HG02884 (cell line): Measurements from ENCODE around the gene SOCS4.
"Not testable (repeated sequence)": the region's sequence is repeated elsewhere in the genome, so short reads cannot be mapped to it uniquely, and the experiment has no call there.

Source experiments
- ATAC-seq: cut with Tn5 transposase; IDR thresholded peaks from one replicate; pipeline ENCODE4 v1.9.1; 2021; ENCODE audit warnings: mild to moderate bottlenecking, moderate library complexity; ENCODE audit not compliant: unreplicated experiment

SOCS4 gene

DNA sequence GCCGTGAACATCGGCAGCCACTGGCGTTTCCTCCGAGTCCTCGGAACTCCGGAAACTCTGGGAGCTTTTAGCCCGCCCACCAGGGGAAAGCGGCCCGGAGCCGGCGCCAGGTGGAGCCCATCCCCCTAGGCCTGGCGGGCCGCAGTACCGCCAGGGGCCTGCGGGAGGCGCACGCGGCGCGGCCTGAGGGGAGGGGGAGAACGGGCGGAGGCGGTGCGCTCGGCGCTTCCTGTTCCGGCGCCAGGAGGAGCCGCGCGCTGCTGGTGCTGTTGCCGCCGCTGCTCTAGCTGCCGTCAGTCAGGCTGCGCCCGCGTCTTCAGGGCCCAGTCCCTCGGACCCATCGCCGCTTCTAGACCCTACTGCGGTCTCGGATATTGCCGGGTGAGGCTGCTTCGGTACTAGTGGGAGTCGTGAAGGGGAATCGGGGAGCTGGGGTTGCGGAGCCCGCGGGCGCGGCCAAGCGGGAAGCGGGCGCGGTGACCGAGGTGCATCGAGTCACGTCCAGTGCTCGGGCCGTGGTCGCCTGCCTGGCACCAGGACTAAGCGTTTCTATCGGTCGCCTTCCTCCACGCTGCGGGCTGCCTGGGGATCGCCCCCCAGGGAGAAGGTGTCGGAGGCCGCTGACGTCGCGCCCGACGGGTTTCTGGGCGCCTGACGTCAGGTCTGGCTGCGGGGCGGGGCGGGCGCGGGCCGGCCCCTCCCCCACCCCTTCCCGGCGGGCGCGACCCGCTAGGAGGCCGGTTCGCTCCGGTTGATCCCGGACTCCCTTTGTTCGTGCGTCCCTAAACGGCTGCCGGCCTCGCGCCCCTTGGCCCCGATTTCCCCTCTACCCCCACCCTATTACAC is 24.6 kb downstream of the SOCS4 start, which contains the start of gene MAPK1IP1L:
TSS of gene MAPK1IP1L (plus strand) at position 225 of the 846 bp plus-strand sequence. CDS start 10,037 bp downstream, outside the sequence.
- ATAC-seq = peak; percentile 69

DNA sequence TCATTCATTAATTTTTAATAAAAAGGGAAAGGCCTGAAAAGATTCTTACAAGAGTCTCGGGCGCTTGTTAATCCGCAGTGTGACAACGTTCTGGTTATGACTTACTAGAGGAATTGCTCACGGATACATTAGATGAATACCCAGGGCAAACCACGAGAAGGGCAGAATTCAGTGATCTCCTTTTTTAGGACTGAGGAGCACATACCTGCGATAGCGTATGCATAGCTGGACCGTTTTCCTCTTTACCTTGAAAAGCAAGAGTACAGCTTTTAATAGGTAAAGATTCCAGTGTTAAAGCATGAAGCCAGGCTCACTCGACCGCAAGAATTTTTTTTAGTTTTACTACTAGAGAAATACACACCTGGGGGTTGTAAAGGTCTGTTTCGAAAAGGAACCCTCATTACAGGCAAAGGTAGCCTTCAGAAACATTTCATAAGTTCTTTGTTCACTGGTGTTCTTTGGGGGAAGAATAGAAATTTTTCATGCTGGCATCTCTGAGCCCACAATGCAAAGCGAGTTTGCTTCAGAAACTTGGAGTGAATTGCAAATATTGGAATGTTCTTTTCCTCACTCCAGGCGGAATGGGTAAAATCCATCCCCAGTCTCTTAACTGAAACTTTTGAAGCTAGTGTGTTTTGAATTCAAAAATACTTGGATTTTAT is 25.4 kb downstream of the SOCS4 start:
- peak; percentile 19 for ATAC-seq

DNA sequence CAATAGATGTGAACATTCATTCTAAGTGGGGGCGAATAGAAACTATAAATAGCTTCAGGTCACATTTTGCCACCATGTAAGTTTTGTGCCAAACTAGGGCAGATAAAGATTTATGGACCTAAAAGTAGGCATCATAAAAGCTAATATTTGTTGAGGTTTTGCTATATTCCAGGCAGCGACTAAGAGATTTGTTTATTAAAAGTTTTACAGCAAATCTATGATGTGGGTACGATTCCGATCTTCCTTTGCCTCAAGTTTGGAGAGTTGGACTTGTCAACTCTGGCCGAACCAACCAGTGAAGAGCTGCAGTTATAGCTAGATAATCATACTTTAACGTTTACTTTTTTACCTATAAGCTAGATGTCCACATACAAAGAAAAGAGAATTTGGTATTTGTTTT is 26.0 kb downstream of the SOCS4 start:
- no peak for ATAC-seq

DNA sequence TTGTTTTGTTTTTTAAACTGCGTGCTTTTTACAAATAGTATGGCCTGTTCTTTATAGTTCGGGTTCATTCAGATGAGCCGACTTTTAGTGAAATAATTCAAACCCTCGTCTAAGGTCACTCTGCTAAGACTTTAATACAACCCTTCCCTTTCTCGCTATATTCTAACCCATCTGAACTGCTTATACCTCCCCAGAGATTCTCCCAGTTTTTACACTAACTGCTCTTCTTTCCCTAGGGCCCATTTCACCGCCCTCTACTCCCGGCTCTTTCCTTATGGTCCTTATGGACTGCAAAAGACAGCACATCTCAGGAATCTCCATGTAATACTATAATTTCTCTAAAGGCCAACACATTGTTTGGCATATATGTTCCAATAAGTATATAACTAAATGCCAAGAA is 26.5 kb downstream of the SOCS4 start:
- no peak for ATAC-seq

DNA sequence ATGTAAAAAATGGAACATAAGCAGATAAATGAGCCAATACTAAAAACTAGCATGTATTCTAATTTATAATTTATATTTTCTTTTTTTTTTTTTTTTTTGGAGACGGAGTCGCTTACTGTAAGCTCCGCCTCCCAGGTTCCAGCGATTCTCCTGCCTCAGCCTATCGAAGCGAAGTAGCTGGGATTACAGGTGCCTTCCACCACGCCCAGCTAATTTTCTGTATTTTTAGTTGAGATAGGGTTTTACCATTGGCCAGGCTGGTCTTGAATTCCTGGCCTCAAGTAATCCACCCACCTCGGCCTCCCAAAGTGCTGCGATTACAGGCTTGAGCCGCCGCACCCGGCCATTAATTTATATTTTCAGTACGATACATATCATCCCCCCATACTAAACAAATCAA is 27.1 kb downstream of the SOCS4 start:
- ATAC-seq = no peak

DNA sequence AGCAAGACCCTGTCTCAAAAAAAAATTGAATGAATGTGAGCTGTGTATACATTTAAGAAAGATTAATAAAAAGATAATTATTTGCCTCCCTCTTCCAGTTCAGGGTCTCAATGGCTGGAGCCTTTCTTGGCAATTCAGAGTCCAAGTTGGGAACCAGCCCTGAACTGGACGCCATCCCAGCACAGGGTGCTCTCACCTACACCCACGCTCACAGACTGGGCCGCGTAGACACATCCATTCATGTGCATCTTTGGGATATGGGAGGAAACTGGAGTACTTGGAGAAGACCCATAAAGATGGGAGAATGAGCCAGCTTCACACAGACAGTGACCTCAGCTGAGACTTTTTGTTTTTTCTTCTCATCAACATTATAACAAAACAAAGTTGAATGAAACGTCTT is 30.9 kb downstream of the SOCS4 start:
- ATAC-seq = no peak

DNA sequence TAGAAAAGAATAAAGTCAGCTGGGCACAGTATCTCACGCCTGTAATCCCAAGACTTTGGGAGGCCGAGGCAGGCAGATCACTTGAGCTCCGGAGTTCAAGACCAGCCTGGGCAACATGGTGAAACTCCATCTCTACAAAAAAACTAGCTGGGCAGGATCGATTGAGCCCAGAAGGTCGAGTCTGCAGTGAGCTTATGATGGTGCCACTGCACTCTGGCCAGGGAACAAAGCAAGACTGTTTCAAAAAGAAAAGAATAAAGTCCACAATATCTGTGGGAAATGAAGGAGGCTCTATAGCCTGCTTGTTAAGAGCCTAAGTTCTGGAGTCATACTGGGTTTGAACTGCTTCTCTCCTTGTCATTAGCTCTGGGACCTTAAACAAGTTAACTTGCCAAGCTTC is 32.3 kb downstream of the SOCS4 start:
- ATAC-seq = no peak

DNA sequence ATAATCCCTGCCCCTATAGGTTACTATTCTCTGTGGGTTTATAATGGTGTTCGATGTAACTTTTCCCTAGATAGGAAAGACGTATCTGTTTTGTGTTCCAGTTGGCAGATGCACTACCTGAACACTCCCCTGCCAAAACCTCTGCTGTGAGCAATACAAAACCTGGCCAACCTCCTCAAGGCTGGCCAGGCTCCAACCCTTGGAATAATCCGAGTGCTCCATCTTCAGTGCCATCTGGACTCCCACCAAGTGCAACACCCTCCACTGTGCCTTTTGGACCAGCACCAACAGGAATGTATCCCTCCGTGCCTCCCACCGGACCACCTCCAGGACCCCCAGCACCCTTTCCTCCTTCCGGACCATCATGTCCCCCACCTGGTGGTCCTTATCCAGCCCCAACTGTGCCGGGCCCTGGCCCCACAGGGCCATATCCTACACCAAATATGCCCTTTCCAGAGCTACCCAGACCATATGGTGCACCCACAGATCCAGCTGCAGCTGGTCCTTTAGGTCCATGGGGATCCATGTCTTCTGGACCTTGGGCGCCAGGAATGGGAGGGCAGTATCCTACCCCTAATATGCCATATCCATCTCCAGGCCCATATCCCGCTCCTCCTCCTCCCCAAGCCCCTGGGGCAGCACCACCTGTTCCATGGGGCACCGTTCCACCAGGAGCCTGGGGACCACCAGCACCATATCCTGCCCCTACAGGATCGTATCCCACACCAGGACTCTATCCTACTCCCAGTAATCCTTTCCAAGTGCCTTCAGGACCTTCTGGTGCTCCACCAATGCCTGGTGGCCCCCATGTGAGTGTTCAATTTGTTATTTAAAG is 35.7 kb downstream of the SOCS4 start:
- ATAC-seq = no peak

DNA sequence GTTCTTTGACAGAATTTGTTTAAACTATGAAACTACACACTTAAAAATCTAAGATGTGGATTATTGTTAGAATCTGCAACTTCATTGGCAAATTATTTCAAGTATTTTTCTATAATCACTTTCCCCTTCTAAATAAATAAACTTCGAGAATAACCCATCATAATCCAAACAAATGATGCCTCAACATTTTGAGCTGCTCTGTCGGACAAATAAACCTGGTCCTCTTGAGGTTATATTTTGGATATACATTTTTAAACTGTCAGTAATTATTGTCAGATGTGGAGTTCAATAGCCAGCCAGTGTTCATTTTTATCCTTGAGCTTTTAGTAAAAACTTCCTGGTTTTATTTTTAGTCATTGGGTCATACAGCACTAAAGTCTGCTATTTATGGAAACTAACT is 37.9 kb downstream of the SOCS4 start:
- ATAC-seq = not testable (repeated sequence)

DNA sequence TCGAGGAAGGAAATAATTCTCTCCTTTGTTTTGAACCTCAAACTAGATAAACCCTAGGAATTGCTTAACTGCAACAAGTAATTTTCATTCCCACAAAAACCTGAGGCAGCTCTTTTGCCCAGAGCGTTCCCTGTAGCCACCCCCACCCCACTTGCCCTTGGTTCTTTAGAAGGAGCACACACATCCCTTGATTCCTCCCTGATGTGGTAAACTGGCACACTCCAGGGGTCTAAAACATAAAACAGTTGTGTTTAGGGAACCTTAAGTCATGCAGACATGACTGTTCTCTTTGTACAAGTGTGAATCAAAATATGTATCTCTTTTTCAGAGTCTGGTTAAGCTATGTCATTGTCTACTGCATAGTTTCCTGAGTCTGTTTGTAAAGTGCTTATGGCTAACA is 38.4 kb downstream of the SOCS4 start:
- ATAC-seq = no peak

DNA sequence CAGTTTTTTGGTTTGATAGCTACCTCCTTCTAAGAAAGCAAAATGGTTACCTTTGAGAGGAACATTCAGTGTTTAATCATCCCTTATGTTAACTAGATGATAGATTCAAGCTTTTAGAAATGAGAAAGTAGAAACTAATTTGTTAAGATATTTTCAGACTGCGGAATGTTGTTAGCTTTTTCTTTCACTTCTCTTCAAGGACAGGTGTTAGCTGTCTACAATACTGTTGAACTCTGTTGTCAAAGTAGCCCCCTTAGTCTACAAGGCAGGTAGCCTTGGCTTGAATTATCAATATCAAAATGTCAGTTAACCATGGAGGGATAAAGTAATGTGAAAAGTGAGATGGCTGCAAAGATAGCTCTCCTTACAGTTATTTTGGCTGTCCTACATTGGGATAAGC is 39.2 kb downstream of the SOCS4 start:
- no peak for ATAC-seq

DNA sequence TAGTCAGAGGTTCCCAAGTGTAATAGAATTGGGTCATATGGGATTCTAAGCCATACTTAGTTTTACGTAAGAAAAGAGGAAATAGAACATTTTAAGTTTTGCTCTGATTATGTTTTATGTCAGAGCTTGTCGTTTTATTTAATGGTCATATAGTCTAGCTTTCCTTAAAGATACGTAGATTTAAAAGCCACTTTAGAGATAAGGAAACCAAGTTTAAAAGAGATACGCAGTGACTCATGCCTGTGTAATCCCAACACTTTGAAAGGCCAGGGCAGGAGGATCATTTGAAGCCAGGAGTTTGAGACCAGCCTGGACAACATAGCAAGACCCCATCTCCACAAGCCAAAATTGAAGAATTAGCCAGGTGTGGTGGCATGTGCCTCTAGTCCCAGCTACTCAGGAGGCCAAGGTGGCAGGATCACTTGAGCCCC is 44.0 kb downstream of the SOCS4 start:
- no peak for ATAC-seq

DNA sequence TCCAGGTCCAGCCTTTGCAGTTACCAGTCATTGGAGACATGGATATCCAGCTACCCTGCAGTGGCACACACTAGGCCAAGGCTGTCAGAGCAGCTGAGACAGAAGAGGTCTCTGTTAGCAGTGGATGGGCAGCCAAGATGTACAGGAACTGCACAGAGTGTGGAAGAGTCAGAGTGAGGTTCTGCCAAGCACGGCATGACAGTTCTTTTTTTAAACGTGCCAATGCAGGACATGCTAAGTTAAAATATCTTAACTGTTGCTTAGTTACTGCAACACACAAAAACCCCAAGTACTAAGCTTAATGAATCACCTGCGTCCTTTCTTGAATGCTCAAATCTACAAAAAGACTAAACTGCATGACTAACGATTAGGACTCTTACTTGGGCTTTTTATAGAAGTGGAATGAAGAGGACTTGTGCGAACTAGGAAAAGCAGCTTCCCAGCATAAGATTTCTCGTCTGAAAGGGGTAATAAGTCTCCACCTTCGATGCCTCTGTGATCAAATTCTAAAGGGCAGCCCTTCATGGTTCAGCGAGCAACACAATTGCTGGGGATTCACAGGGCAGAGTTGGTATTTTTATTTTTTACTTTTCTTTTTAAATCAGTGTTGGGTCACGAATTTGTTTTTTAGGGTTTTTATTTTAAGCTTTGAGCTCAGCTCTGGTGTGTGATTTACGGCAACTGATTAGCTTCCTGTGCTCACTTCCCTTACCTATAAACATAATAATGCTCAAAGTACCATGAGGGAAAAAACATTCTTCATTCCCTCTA is 45.0 kb downstream of the SOCS4 start:
- peak; percentile 53 for ATAC-seq

DNA sequence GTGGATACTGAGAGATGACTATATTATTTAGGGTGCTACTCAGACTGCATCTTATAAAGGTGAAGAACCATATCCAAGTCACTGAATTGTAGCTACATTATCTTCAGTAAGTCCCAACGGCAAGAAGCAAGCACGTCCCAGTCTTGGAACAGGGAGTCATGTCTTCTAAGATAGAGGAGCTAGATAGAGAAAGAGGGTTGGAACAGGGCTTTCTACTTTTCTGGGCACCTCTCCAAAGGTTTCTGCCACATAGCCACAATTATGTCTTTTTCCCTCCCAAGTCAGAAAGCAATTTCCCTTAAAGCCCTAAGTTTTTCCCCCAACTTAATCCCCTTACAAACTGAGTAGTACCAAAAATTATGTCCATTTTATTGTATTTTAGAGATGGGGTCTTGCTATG is 46.8 kb downstream of the SOCS4 start:
- ATAC-seq = no peak

DNA sequence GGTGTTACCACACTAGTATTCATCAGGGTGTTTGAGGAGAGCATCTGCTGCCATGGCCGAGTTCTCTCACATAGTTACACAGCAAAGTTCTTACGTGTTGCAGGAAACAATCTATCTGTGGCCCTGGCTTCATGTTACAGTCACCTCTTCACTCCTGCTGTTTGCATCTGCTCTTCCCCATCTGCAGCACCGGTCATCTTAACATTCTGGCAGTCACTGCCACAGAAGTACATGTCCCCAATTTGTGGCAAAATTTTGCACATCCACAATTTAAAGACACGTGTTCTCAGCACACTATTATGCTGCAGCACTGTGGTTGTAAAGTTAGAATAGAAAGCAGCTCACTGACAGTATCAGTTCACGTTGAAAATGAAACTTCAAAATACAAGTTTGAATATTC is 47.6 kb downstream of the SOCS4 start:
- peak; percentile 35 for ATAC-seq

DNA sequence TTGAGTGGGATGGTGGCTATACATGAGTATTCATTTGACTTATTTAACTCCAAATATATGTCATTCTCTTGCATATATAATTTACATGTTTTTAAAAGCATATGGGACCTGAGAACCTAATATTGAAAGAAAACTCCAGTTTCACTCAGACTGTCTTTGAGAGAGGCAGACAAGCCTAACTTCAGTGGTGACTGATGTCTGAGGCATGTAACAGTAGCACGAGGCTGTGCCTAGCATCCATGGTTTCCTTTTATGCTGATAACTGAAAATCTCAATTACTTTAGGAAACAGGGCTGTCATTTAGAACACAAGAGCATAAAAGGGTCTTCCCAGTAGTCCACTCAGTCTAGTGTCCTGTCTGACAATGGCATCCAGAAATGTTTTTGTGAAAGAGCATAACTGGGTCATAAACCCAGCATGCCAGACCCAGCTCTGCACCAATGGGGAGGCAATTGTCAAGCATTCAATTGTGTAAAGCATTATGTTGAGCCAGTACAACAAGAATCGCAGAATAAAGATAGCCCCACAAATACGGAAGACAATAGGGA is 48.7 kb downstream of the SOCS4 start:
- no peak for ATAC-seq

DNA sequence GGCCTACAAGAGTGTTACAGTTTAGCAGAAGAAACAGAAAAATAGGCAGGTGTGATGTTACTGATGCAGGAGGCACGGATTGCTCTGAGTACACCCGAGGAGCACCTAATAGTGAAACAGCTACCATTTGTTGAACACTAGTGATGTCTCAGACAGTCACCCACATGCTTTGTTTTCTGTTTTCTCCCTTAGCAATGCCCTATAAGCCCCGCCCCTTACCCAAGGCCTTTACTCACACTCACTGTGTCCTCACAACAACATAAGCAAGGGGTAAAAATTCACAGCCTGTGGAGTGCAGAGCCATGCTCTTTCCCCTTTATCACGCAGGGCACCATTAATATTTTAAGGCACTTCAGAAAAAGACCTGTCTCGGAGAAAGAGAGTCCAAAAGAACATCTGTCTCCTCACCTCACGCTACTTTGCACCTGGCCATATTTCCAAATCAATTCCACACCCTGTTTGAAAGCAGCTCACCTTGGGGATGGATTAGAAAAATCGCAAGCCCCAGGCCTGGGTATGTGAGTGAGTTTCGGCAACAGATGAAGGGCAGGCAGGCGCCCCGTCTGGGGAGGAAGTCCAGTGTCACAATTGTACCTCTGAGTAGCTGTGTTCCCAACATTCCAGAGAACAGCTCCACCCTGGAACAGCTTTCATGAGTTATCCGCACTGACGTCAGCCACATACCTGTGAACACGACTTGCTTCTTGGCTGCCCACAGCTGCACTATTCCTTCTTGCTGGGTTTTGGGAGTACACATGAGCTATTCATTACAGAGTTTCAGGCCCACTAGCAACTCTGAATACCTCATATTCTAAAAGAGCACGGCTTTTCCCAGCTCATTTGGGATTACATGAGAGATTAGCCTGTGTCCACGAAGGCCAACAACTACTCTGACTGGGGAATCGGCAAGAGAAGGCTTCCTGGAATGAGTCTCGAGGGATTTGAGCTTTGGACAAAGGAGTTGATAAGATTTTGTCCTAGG is 50.4 kb downstream of the SOCS4 start:
- ATAC-seq = no peak

DNA sequence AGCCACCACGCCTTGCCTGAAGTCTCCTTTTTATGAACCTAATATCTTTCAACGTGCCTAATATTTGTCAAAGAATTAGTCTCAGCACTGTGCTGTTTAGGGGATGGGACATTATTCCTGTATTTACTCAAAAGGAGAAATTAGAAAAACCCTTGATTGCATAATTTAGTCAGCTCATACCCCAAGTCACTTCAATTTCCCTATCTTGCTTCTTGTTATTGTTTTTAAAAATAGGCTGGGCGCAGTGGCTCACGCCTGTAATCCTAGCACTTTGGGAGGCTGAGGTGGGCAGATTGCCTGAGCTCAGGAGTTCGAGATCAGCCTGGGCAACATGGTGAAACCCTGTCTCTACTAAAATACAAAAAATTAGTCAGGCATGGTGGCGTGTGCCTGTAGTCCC is 52.9 kb downstream of the SOCS4 start:
- ATAC-seq = not testable (repeated sequence)

DNA sequence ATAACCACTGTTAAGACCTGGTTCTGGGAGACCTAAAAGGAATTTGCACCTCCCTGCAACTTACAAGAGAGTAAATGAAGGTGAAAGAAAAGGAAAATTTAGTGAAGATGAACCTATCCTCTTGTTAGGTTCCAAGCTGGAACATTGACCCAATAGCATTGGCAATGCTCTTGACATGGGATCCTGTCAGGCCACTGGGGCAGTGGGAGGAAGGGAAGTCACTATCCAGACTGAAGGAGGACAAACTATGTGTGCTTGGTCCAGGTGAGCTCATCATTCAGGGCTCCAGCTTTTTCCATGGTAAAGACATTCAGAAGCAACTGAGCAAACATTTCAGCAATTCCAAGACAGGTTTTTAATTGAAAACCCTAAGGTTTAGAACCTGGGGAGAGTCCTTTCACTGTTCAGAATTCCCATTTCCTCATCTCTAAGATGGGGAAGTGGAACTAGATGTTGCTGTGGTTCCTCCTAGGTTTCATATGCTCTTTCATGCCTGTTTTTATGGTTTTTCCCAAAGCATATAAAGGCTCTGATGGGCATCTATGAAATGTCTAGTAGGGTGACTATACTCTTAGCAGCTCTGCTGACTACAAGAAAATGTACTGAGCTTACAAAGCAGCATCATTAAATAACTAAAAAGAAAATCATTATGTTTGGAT is 57.5 kb downstream of the SOCS4 start:
- ATAC-seq = no peak
